ENCODE data around the gene DDX1.

DNA sequence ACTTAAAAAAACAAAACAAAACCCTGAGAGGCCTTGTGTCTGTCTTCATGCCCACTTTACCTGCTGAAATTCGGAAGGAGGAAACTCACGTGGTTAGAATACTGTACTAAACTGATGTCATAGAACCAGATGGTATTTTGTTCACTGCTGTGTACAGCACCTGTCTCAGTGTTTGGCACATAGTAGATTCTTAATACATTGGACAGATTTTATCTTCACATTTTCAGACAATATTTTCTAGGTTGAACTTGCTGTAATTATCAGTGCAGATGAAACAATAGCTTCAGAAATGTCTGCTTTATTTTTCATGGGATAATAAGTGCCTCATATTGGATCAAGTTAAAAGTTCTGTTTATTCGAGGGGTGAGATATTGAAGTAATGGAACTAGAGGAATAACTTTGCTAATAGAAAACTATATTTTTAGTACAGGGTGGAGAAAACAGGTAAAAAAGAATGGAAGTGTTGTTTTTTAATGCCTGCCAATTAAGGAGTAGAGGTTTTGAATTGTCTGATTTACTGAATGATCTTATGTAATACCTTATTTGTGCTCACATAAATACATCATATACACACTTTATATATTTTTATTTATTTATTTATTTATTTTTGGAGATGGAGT lies 23.7 kb downstream of the DDX1 start:
- TF ChIP-seq POLR2A (IDR thresholded peaks at IDR 0.05): no peak
- TF ChIP-seq, protein P1, sequence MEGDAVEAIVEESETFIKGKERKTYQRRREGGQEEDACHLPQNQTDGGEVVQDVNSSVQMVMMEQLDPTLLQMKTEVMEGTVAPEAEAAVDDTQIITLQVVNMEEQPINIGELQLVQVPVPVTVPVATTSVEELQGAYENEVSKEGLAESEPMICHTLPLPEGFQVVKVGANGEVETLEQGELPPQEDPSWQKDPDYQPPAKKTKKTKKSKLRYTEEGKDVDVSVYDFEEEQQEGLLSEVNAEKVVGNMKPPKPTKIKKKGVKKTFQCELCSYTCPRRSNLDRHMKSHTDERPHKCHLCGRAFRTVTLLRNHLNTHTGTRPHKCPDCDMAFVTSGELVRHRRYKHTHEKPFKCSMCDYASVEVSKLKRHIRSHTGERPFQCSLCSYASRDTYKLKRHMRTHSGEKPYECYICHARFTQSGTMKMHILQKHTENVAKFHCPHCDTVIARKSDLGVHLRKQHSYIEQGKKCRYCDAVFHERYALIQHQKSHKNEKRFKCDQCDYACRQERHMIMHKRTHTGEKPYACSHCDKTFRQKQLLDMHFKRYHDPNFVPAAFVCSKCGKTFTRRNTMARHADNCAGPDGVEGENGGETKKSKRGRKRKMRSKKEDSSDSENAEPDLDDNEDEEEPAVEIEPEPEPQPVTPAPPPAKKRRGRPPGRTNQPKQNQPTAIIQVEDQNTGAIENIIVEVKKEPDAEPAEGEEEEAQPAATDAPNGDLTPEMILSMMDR (IDR thresholded peaks at IDR 0.05): no peak
